Left hindlimb (tissue), 1 donor: ENCODE data around the gene MAPKAPK2.
"Not testable (repeated sequence)": the region's sequence is repeated elsewhere in the genome, so short reads cannot be mapped to it uniquely, and the experiment has no call there.

Experiments used
- DNase-seq: peaks from one replicate; pipeline ENCODE4 v3.0.0-alpha.2; 2018

MAPKAPK2 gene

GRCh38 chr1:206684478-206685333 lies at the start of gene MAPKAPK2:
Gene MAPKAPK2 (plus strand): TSS chr1:206684905. CDS start chr1:206685230, 325 bp downstream.
- DNase-seq: peak; percentile 89

GRCh38 chr1:206635080-206635977 lies 49.4 kb upstream of the MAPKAPK2 start, which contains the start of gene DYRK3:
Gene DYRK3 (plus strand): TSS chr1:206635536. CDS start chr1:206635704, 168 bp downstream.
- peak; percentile 95 for DNase-seq

GRCh38 chr1:206635978-206636345 lies 48.7 kb upstream of the MAPKAPK2 start:
- DNase-seq: no peak

GRCh38 chr1:206636671-206637070 lies 48.0 kb upstream of the MAPKAPK2 start:
- DNase-seq: no peak

GRCh38 chr1:206637605-206638004 lies 47.1 kb upstream of the MAPKAPK2 start:
- DNase-seq: no peak

GRCh38 chr1:206642074-206642473 lies 42.6 kb upstream of the MAPKAPK2 start:
- DNase-seq: not testable (repeated sequence)

- DNase-seq: no peak
Measured at GRCh38 chr1:206643118-206643698, 41.5 kb upstream of the MAPKAPK2 start.

GRCh38 chr1:206646504-206646903 lies 38.2 kb upstream of the MAPKAPK2 start:
- DNase-seq: no peak

- DNase-seq: no peak
Measured at GRCh38 chr1:206647224-206647623, 37.5 kb upstream of the MAPKAPK2 start.

- DNase-seq: no peak
Measured at GRCh38 chr1:206649261-206649921, 35.3 kb upstream of the MAPKAPK2 start.

GRCh38 chr1:206651014-206651413 lies 33.7 kb upstream of the MAPKAPK2 start:
- DNase-seq: no peak

GRCh38 chr1:206651958-206652890 lies 32.5 kb upstream of the MAPKAPK2 start:
- no peak for DNase-seq

- no peak for DNase-seq
Measured at GRCh38 chr1:206653715-206654459, 30.8 kb upstream of the MAPKAPK2 start.

GRCh38 chr1:206654828-206655227 lies 29.9 kb upstream of the MAPKAPK2 start:
- no peak for DNase-seq

GRCh38 chr1:206655471-206655882 lies 29.2 kb upstream of the MAPKAPK2 start:
- no peak for DNase-seq

GRCh38 chr1:206656936-206657335 lies 27.8 kb upstream of the MAPKAPK2 start:
- no peak for DNase-seq

GRCh38 chr1:206657751-206658150 lies 27.0 kb upstream of the MAPKAPK2 start:
- DNase-seq: no peak

- peak; percentile 66 for DNase-seq
Measured at GRCh38 chr1:206658264-206658980, 26.3 kb upstream of the MAPKAPK2 start.

GRCh38 chr1:206658981-206659273 lies 25.8 kb upstream of the MAPKAPK2 start:
- no peak for DNase-seq

GRCh38 chr1:206660136-206660535 lies 24.6 kb upstream of the MAPKAPK2 start:
- DNase-seq: no peak
